ENCODE results near the gene SLC38A1.

The SLC38A1 gene

DNA sequence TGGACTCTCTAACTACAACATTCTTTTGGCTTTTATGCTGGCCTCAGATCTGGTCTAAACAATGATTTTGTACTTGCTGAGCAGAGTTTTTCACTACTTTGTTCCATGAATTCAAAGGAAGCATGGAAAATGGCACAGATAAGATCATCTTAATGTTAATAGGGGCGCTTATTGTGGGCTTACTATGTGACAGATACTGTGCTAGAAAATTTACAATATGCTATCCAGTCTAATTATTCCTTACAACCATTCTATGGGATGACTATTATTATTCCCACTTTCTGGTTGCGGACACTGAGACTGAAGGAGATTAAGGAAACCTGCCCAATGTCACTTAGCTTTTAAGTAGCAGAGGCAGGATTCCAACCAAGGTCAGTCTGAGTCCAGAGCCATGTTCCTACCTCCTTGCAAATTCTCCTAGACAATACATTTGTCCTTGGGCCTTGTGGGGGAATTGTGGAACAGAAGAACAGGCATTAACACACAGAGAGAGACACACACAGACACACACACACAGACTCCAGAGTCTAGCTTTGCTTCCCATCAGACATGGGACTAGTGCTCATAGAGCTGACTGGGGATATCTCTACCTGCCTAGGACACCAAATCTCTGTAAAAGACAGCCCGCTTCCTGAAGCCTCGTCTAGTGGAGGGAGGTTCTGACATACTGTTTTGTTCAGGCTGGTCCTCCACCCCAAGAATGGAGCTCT lies 107.7 kb downstream of the SLC38A1 start:
- no peak for DNase-seq

DNA sequence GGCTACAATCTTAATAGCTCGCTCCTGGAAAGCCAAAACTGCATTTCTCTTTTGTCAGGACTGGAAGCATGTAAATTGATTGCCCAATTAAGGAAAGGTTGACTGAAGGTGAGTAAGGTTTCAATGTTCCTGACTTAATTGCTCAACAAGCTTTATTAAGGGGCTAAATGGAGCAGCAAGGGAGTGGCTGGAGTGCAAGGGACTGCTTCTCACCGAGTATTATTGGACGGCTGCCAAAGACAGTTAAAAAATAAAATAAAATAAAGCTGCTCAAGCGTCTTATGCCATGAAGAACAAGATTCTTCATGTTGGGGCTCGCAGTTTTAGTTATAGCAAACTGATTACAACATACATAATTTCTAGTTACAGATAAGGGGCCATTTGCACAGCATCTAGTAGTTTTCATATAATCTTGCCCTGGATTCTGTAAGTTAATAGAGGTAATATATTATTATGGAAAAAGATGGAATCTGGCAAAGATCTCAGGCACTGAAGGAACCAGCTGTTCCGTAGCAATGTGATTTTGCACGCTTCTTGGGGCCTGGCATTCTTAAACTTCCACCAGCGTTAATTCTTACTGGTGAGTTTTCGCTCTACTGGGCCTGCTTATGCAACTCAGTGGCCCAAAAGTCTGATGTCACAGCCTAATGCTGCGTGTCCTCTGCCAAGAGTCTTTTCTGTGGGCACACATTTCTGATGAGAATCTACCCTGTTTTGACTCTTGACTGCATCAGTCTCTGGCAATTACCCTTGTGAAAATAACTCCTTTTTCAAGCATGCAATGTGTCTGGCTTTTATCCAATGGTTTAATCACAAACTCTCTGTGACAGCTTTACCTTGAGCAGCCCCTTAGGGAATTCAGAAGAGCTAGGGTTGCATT lies 108.5 kb downstream of the SLC38A1 start:
- no peak for DNase-seq

GRCh38 chr12:46159309-46159901 lies 109.4 kb downstream of the SLC38A1 start:
- DNase-seq, result no peak

GRCh38 chr12:46158501-46158900 lies 110.3 kb downstream of the SLC38A1 start:
- no peak for DNase-seq

DNA sequence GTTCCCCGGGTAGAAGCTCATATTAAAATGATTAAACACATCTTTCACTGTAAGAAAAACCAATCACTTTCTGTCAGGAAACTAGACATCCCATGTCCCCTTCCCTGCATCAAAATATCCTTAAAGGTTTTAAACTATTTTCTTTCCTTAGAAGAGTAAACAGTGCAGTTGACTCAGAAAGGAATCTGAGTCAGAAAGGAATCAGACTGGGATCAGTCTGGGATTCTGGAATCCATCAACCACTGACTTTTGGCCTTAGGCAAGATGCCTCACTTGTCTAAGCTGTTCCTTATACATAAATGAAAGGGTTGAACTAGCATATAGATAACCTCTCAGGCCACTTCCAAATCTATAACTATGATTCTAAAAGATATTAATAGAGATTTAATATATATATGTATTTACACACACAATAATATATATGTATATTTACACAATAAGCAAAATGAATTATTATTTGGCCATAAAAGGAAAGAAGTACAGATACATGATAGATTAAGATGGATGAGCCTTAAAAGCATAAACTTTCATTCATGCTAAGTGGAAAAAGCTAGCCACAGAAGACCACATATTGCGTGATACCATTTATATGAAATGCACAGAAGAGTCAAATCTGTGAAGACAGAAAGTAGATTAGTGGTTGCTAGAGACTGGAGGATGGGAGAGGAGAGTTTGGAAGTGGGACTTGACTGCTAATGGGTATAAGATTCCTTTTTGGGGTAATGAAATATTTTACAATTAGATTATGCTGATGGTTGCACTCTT lies 114.4 kb downstream of the SLC38A1 start:
- DNase-seq, result no peak

DNA sequence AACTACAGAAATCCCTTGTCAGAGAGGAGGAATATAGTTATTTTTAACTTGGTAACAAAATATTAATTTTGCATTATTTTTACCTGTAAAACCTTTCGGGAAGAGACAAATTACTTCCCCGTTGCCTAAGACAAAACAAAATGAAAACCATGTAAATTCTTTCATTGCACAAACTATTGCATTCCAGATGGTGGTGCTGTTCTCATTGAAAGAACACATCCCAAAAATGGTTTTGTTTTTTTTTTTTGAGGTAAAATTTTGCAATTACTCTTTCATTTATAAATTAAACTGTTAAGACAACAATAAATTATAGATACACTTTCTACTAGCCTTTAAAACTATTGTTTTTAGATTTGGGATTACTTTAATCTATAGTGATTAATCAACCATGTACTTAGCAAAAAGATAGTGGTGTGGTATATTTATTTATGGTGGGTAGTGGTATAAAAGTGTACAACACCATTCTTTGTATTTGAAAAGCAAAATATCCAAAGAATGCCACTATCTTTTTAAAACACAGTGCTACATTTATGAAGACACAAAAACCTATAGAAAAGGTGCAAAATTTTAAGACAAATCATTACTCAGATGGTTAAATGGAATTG lies 115.5 kb downstream of the SLC38A1 start:
- DNase-seq, result no peak

- DNase-seq, result no peak
Observed at GRCh38 chr12:46152456-46152855, 116.4 kb downstream of the SLC38A1 start.

DNA sequence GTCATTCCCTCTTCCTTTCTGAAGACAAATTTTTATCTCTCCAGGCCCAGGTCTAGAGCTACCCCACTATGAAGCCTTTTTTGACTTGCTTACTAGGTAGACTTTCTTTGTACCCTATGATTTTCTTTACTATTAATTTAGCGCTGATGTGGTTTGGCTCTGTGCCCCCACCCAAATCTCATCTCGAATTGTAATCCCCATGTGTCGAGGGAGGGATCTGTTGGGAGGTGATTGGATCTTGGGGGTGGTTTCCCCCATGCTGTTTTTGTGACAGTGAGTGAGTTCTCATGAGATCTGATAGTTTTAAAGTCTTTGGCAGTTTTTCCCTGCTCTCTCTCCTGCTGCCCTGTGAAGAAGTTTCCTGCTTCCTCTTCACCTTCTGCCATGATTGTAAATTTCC lies 118.1 kb downstream of the SLC38A1 start:
- no peak for DNase-seq

- DNase-seq, result no peak
Observed at GRCh38 chr12:46149905-46150304, 118.9 kb downstream of the SLC38A1 start.

GRCh38 chr12:46149079-46149464 lies 119.8 kb downstream of the SLC38A1 start:
- DNase-seq, result no peak

GRCh38 chr12:46148327-46149078 lies 120.3 kb downstream of the SLC38A1 start:
- DNase-seq, result no peak

DNA sequence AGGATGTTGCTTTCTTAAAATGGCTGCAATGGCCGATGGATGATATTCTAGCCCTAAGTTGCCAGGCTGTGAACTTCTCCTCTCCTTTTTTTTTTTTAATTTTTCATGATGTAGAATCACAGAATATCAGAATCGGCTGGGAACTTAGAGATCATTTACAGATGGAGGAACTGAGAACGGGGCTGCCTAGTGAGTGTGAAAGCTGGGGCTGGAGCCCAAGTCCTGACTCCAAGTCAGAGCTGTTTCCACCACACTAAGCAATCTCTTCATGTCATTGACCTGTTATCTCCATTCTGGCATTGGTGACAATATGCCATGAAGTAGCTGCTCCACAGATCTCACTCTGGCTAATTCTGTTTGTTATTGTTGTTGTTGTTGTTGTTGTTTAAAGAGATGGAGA lies 121.7 kb downstream of the SLC38A1 start:
- DNase-seq, result no peak

DNA sequence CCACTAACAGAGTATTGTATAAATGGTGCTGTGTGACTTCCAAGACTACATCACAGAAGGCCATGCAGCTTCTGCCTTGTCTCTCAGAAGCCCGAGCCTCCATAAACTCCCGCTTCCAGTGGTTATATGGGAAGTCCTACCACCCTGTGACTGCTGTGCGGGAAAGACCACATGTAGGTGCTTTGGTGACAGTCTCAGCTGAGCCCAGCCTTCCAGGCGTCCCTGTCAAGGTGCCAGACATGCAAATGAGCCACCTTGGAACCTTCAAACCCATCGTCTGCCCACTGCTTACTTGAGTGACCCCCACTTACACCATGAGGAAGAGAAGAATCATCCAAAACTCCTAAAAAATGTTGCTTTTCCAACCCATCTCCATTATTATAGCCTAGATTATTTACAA lies 123.0 kb downstream of the SLC38A1 start:
- no peak for DNase-seq

- DNase-seq, result no peak
Observed at GRCh38 chr12:46144433-46144832, 124.4 kb downstream of the SLC38A1 start.

- no peak for DNase-seq
Observed at GRCh38 chr12:46136249-46136648, 132.6 kb downstream of the SLC38A1 start.

GRCh38 chr12:46135750-46136149 lies 133.1 kb downstream of the SLC38A1 start:
- no peak for DNase-seq

GRCh38 chr12:46134852-46135251 lies 134.0 kb downstream of the SLC38A1 start:
- no peak for DNase-seq

DNA sequence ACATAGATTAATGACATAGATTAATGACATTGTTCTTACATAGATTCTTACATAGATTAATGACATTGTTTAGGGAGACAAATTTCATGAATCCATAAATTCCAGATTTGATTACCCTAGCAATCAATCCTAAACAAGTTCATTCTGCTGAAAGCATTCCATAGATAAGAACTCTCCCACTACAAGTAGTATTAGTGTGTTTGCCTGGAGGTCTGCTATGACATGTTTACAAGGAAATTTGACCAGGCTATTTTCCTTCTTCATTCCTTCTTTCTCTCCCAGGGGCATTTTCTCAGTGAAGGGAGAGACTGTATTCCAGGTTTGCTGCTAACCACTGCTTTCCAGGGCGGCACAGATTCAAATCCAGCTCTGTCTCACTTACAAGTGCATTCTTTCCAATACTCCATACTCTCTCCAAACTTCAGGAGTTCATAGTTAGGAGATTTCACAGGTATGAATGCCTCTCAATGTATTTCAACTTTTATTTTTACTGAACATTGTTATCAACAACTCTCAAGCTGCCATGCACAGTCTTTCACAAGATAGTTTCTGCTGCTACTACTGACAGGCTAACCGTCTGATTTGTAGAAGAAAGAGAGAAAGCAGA lies 134.5 kb downstream of the SLC38A1 start:
- no peak for DNase-seq

GRCh38 chr12:46133751-46134150 lies 135.1 kb downstream of the SLC38A1 start:
- DNase-seq, result no peak

Data from NCI-H2029 treated with DMSO at 0.1 percent for 48 hours (cell line).